Inflammatory macrophage treated with lipopolysaccharide for 1 hour (primary cell): ENCODE results near the gene CLEC4M.
A peak's percentile ranks its signal among the peaks of the same experiment; 100 is the strongest.
"Not testable (repeated sequence)": the region's sequence is repeated elsewhere in the genome, so short reads cannot be mapped to it uniquely, and the experiment has no call there.

ENCODE experiments used
- DNase-seq, 2 donors: peaks; one replicate each; pipeline ENCODE4 v3.0.0-alpha.2; 2020 to 2022

Gene CLEC4M

DNA sequence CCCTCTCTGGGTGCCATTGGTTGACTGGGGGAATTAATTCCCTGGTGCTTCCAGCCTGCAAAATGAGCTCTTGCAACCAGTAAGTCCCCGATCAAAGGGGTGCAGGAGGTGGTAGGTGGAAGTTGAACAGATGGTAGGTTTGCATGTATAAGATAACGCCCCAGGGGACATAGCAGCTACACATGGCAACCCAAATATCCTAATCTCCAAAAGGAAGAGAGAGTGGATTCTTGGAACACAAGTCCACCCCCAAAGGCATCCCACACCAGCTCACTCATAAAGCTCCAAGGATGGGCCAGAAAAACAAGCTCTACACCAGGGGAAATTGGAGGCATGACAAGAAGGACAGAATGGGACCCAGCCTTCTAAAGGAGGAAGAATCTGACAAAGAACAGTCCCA is 20.5 kb upstream of the CLEC4M start:
- no peak for DNase-seq

- no peak for DNase-seq
Observed at GRCh38 chr19:7742991-7743390, 20.1 kb upstream of the CLEC4M start.

GRCh38 chr19:7743425-7743841 is 19.6 kb upstream of the CLEC4M start:
- no peak for DNase-seq

GRCh38 chr19:7744199-7744786 is 18.8 kb upstream of the CLEC4M start:
- no peak for DNase-seq

- DNase-seq = no peak
Observed at GRCh38 chr19:7744871-7745650, 18.0 kb upstream of the CLEC4M start.

- not testable (repeated sequence) for DNase-seq
Observed at GRCh38 chr19:7746306-7746705, 16.7 kb upstream of the CLEC4M start.

GRCh38 chr19:7746903-7747884 is 15.8 kb upstream of the CLEC4M start, which contains the start of gene CD209:
Gene CD209, minus strand, starts transcription at chr19:7747534. Its CDS starts 23 bp downstream, at chr19:7747511.
- peak; percentile 65 to 81 for DNase-seq

DNA sequence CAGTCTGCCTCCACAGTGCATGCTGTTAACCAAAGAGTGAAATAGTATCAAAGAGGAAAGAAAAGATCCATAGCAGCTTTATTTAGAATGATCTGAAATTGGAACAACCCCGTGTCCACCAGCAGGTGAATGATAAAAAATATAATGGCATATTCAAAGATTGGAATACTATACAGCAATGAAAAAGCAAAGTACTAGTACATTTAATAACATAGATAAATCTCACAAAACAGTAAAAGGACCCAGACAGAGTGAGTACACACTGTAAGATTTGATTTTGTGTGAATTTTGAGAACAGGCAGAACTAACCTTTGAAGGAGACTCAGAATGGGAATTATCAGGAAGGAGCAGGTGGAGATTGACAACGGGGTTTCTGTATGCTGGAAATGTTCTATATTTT is 14.9 kb upstream of the CLEC4M start:
- DNase-seq = no peak

DNA sequence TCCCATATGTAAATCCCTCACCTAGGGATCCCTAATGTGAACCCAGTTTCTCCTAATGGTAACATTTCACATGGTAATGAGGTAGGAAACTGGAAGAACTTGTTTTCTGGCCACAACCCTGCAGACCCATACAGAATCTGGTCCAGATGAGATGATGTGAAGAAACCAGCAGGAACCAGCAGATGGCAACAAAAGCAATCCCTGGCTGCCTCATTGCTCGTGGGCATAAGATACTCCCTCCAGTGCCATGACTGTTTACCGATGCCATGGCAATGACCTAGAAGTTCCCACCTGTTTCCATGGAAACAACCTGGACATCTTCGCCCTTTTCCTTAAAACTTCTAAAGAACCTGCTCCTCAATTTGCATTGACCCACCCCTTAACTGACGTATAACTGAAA is 14.3 kb upstream of the CLEC4M start:
- DNase-seq = no peak

DNA sequence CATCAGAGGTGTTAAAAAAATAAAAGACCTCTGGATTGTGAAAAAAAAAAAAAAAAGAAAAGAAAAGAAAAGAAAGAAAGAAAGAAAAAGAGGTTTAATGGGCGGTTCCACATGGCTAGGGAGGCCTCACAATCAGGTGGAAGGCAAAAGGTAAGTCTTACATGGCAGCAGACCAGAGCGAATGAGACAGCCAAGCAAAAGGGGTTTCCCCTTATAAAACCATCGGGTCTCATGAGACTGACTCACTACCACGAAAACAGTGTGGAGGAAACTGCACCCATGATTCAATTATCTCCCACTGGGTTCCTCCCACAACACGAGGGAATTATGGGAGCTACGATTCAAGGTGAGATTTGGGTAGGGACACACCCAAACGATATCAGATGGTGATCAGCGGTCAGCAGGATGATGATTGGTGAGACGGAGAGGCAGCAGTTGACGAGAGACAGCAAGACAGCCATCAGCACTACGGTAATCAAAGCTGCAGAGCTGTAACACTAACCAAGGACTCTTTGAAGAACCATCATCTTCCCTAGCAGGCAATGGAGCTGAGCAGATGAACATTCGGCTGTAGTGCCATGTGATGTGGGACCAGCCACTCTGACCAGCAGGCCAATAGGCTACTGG is 11.8 kb upstream of the CLEC4M start:
- DNase-seq = peak; percentile 87

DNA sequence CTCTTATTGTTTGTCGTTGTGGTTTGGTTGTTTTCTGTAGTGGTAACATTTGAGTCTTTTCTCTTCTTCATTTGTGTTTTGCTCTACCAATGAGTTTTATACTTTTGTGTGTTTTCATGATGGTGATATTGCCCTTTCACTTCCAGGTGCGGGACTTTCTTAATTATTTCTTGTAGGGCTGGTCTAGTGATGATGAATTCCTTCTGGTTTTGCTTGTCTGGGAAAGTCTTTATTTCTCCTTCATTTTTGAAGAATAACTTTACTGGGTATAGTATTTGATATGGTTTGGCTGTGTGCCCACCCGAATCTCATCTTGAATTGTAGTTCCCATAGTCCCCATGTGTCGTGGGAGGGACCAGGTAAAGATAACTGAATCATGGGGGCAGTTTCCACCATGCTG is 6.8 kb upstream of the CLEC4M start:
- DNase-seq = no peak

DNA sequence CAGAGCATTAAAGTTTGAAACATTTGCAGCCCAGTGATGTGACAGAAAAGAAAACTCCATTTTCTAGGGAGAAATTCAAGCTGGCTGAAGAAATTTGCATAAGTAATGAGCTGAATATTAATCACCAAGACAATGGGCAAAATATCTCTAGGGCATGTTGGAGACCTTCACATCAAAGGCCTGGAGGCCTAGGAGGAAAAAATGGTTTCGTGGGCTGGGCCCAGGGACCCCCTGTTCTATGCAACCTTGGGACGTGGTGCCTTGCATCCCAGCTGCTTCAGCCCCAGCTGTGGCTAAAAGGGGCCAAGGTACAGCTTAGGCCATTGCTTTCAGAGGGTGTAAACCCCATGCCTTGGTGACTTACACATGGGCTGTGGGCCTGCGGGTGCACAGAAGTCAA is 5.7 kb upstream of the CLEC4M start:
- no peak for DNase-seq

- no peak for DNase-seq
Observed at GRCh38 chr19:7759156-7759555, 3.9 kb upstream of the CLEC4M start.

DNA sequence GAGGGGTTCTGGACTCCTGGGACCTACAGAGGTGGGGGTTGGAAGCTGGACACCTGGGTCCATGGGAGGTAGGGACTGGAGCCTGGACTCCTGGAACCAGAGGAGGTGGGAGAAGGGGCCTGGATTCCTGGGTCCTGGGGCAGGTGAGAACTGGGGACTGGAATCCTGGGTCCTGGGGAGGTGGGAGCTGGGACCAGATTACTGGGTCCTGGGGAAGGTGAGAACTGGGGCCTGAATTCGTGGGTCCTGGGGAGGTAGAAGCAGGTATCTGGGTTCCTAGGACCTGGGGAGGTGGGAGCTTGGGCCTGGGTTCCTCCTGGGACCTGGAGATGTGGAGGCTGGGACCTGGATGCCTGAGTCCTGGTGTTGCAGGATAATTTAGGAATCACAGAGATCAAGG is 653 bp downstream of the CLEC4M start:
- no peak for DNase-seq

GRCh38 chr19:7764157-7764556 is 1.1 kb downstream of the CLEC4M start:
- DNase-seq = not testable (repeated sequence)

GRCh38 chr19:7765043-7765442 is 2.0 kb downstream of the CLEC4M start:
- not testable (repeated sequence) for DNase-seq

GRCh38 chr19:7766535-7766934 is 3.5 kb downstream of the CLEC4M start:
- no peak for DNase-seq

DNA sequence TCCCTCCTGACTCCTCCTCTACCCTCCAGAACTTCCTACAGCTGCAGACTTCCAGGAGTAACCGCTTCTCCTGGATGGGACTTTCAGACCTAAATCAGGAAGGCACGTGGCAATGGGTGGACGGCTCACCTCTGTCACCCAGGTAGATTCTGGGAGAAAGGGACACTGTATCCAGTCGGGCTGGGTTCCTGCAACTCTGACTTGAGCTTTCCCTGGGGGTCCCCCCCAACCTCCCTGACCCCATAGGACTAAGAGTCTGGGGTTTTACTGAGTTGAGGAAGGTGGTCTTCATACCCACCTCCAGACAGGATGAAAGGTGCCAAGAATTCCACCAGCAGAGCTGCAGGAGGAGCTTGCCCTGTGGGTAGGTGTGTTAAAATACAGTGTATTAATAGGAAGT is 4.4 kb downstream of the CLEC4M start:
- no peak for DNase-seq

- no peak for DNase-seq
Observed at GRCh38 chr19:7769171-7769570, 6.1 kb downstream of the CLEC4M start.

GRCh38 chr19:7771072-7771471 is 8.0 kb downstream of the CLEC4M start:
- DNase-seq = no peak

DNA sequence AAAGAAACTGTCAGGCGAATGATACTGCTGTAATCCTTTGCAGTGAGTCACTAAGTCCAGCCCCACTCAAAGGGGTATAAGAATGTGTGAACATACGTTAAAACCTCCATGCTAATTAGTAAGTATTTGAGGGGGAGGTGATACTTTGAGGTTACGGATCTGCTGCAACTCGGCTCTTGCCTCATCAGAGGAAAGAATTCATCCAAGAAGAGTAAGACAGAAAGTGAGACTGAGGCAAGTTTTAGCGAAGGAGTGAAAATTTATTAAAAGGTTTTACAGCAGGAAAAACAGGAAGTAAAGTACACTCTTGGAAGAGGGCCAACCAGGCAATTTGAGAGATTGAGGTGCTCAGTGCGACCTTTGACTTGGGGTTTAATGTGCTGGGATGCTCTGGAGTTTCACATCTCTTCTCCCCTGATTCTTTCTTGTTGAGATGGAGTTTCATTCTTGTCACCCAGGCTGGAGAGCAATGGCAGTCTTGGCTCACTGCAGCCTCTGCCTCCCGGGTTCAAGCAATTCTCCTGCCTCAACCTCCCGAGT is 9.8 kb downstream of the CLEC4M start:
- peak; percentile 65 to 72 for DNase-seq

DNA sequence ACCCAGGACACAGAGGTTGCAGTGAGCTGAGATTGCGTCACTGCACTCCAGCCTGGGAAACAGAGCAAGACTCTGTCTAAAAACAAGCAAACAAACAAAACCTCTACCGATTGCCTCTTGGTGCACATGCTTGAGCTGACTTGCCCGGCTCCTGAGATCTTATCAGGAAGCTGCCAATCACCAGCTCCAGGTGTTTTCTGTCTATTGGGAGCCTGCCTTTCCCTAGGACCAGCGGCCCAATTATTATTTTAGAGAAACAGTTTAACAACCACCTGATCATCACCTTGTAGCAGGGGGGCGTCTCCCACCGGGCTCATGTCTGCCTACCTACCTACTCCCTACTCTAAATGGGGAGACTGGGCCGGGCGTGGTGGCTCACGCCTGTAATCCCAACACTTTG is 10.8 kb downstream of the CLEC4M start:
- DNase-seq = no peak

DNA sequence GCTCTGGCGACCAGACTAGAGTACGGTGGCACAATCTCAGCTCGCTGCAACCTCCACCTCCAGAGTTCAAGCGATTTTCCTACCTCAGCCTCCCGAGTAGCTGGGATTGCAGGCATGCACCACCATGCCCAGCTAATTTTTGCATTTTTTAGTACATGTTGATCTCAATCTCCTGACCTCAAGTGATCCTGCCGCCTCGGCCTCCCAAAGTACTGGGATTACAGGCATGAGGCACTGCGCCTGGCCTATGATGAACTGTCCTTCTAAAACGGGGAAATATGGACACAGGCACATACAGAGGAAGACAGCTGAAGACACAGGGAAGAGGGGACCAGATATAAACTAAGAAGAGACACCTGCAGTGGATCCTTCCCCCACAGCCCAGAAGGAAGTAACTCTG is 12.7 kb downstream of the CLEC4M start:
- no peak for DNase-seq
